Keratinocyte (primary cell): ENCODE measurements around the gene EPM2AIP1. TPM values are rescaled to one million over a fixed set of nuclear protein-coding genes. Genes with fewer than 3 reads are reported as not detected.
"Not testable (repeated sequence)": the region's sequence is repeated elsewhere in the genome, so short reads cannot be mapped to it uniquely, and the experiment has no call there.

Source experiments
- DNase-seq: peaks from one replicate; pipeline ENCODE4 v3.0.0-alpha.2; 2011; ENCODE audit warnings: low read depth, missing footprints, low spot score
- FAIRE-seq: peaks from 2 replicates; lab custom pipeline; 2011; peaks lifted over from hg19 to GRCh38; lab: Jason Lieb, UNC
- H2AFZ ChIP-seq: 2 replicates; pipeline ENCODE4 v1.6.0; 2012; ENCODE audit warnings: low read length, control low read depth, inconsistent platforms; ENCODE audit not compliant: control insufficient read depth
- H3K27ac ChIP-seq: 2 replicates; pipeline ENCODE4 v1.5.1; 2011; ENCODE audit warnings: low read length; ENCODE audit not compliant: control insufficient read depth, insufficient read depth
- H3K27me3 ChIP-seq: 3 replicates; pipeline ENCODE4 v1.6.0; 2011; ENCODE audit warnings: low read length; ENCODE audit not compliant: control insufficient read depth, insufficient read depth; ENCODE audit errors: extremely low read depth
- H3K36me3 ChIP-seq, 2 experiments: 2 replicates in 1 of 2; 3 replicates in 1 of 2; pipeline ENCODE4 v1.5.1; 2011; ENCODE audit warnings: low read length in 2 of 2, mild to moderate bottlenecking in 1 of 2; ENCODE audit not compliant: control insufficient read depth in 2 of 2, insufficient read depth in 2 of 2; ENCODE audit errors: extremely low read depth in 1 of 2
- H3K4me1 ChIP-seq: 3 replicates; pipeline ENCODE4 v1.5.1; 2011; ENCODE audit warnings: low read length; ENCODE audit not compliant: control insufficient read depth, insufficient read depth; ENCODE audit errors: extremely low read depth
- H3K4me2 ChIP-seq: 3 replicates; pipeline ENCODE4 v1.6.0; 2011; ENCODE audit warnings: low read depth, low read length; ENCODE audit not compliant: control insufficient read depth, insufficient read depth; ENCODE audit errors: extremely low read depth
- H3K4me3 ChIP-seq, 3 experiments: fragments of 200-600 bp in 1 of 3; sonication (generic) in 1 of 3; 2 replicates in 2 of 3; 3 replicates in 1 of 3; pipeline ENCODE4 v1.5.1; 2011 to 2016; ENCODE audit warnings: low read length in 3 of 3, mild to moderate bottlenecking in 3 of 3, control low read depth in 2 of 3, inconsistent platforms in 1 of 3, low read depth in 1 of 3, mixed read lengths in 1 of 3, mixed run types in 1 of 3, moderate library complexity in 1 of 3; ENCODE audit not compliant: control insufficient read depth in 2 of 3, insufficient read depth in 2 of 3; ENCODE audit errors: extremely low read depth in 1 of 3
- H3K79me2 ChIP-seq: 2 replicates; pipeline ENCODE4 v1.6.0; 2012; ENCODE audit warnings: low read length; ENCODE audit not compliant: control insufficient read depth, insufficient read depth
- H3K9ac ChIP-seq: 3 replicates; pipeline ENCODE4 v1.6.0; 2011; ENCODE audit warnings: low read length; ENCODE audit not compliant: control insufficient read depth, insufficient read depth; ENCODE audit errors: extremely low read depth
- H3K9me1 ChIP-seq: 3 replicates; pipeline ENCODE4 v1.6.0; 2011; ENCODE audit warnings: low read length; ENCODE audit not compliant: control insufficient read depth, insufficient read depth; ENCODE audit errors: extremely low read depth
- H3K9me3 ChIP-seq: 2 replicates; pipeline ENCODE4 v1.5.1; 2012; ENCODE audit warnings: low read depth, low read length; ENCODE audit not compliant: control insufficient read depth
- H4K20me1 ChIP-seq: 3 replicates; pipeline ENCODE4 v1.6.0; 2011; ENCODE audit warnings: low read length; ENCODE audit not compliant: control insufficient read depth, insufficient read depth; ENCODE audit errors: extremely low read depth
- EZH2 ChIP-seq: IDR thresholded peaks from one replicate; pipeline ENCODE4 v1.6.1; 2012; ENCODE audit warnings: inconsistent platforms, mild to moderate bottlenecking, low read length, moderate library complexity
- dilution Hi-C: fragments of 300-500 bp; cut with MboI; formaldehyde crosslinking; loops from one replicate; pipeline ENCODE4 v1.7.0; 2020; ENCODE audit warnings: low sequenced_read_pairs; ENCODE audit not compliant: extremely low pct_ligation_motif_present
- polyA plus RNA-seq, 5 experiments: library from polyadenylated mRNA; depleted of rRNA in 3 of 5; stranded (reverse) in 3 of 5; stranded (forward) in 1 of 5; unstranded in 1 of 5; fragments of >200 nt; gene quantifications; 1 replicate in 1 of 5; 2 replicates in 3 of 5; 3 replicates in 1 of 5; pipeline versions ENCODE4 v1.2.1 to v1.2.3, GENCODE V29; 2011 to 2012; ENCODE audit warnings: missing spikeins in 2 of 5, low read depth in 1 of 5, low replicate concordance in 1 of 5
- TF ChIP-seq, protein P1 (sequence below), 3 experiments: IDR thresholded peaks in 1 of 3; conservative IDR thresholded peaks in 1 of 3; optimal IDR thresholded peaks in 1 of 3; 2 replicates in 2 of 3; 3 replicates in 1 of 3; pipeline versions ENCODE3 to v1.5.1; 2011; ENCODE audit warnings: low read length in 3 of 3, mild to moderate bottlenecking in 3 of 3, moderate library complexity in 2 of 3, control low read depth in 1 of 3, inconsistent platforms in 1 of 3; ENCODE audit not compliant: insufficient read depth in 2 of 3; ENCODE audit errors: extremely low read depth in 1 of 3

EPM2AIP1 gene
- polyA plus RNA-seq, 1 donor (not counting 4 experiments of a cell fraction or from before 2014, with no cell fraction given) = 5.5 TPM

DNA sequence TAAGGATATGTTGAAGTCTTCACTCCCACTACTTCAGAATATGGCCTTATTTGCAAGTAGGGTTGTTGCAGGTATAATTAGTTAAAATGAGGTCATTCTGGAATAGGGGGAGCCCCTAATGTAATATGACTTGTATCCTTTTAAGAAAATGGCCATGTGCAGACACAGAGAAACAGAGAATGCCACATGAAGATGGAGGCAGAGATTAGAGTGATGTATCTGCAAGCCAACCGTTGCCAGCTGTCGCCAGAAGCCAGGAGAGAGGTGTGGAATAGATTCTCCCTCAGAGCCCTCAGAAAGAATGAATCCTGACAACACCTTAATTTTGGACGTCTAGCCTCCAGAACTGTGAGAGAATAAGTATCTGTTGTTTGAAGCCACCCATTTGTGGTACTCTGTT lies 36.8 kb downstream of the EPM2AIP1 start:
- no peak overlapping the region for H3K27ac ChIP-seq
- H3K4me3 ChIP-seq = no peak overlapping the region
- DNase-seq (no peak), FAIRE-seq (no peak)
- dilution Hi-C loops = no loop called here
- no peaks in the 10 kb centered on the region for H3K79me2 ChIP-seq
- H3K27me3 ChIP-seq = no peaks in the 10 kb centered on the region
- H3K9me1 ChIP-seq = no peaks in the 10 kb centered on the region
- H3K4me1 ChIP-seq = peaks cover 12% of the 10 kb centered on the region
- no peak overlapping the region for H2AFZ ChIP-seq
- no peak overlapping the region for H3K4me2 ChIP-seq
- no peaks in the 10 kb centered on the region for H3K36me3 ChIP-seq
- TF ChIP-seq, protein P1, sequence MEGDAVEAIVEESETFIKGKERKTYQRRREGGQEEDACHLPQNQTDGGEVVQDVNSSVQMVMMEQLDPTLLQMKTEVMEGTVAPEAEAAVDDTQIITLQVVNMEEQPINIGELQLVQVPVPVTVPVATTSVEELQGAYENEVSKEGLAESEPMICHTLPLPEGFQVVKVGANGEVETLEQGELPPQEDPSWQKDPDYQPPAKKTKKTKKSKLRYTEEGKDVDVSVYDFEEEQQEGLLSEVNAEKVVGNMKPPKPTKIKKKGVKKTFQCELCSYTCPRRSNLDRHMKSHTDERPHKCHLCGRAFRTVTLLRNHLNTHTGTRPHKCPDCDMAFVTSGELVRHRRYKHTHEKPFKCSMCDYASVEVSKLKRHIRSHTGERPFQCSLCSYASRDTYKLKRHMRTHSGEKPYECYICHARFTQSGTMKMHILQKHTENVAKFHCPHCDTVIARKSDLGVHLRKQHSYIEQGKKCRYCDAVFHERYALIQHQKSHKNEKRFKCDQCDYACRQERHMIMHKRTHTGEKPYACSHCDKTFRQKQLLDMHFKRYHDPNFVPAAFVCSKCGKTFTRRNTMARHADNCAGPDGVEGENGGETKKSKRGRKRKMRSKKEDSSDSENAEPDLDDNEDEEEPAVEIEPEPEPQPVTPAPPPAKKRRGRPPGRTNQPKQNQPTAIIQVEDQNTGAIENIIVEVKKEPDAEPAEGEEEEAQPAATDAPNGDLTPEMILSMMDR (optimal IDR thresholded peaks at IDR 0.05 in 1 of 3, IDR thresholded peaks at IDR 0.05 in 1 of 3, conservative IDR thresholded peaks at IDR 0.05 in 1 of 3; ENCODE audit: extremely low read depth in 1 of 3, insufficient read depth in 2 of 3, low read length in 3 of 3) = no peak
- no peak for TF ChIP-seq EZH2
- no peaks in the 10 kb centered on the region for H3K9me3 ChIP-seq
- H4K20me1 ChIP-seq = no peaks in the 10 kb centered on the region
- no peak overlapping the region for H3K9ac ChIP-seq

DNA sequence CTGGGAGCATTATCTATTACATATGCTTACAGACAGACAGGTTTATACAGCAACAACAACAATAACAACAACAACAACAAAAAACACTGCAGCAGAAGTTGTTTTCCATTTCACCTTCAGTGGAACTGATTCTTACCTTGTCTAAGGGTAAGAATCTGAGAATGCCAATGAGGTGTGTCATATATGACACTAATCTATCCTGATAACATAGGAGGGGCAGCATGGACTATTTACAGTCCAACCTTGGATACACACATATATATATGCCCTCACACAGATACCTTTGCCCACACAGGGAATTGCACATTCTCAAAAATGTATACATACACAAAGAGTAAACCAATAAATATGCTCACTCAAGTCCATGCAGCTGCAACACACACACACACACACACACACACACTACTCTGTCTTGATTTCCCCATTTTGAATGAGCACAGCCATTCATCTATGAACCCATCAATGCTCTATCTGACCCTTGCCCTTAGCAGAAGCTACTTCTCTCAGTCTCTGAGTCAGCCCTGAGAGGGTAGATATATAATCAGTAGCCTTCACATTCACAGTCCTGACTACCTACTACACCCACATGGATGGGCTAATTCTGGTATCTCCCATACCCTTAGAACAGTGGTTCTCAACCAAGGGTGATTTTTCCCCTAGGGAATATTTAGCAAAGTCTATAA lies 38.3 kb downstream of the EPM2AIP1 start:
- DNase-seq (no peak), FAIRE-seq (no peak)
- dilution Hi-C loops = no loop called here
- no peaks in the 10 kb centered on the region for H3K27me3 ChIP-seq
- H3K9ac ChIP-seq = no peak overlapping the region
- H3K9me1 ChIP-seq = no peaks in the 10 kb centered on the region
- no peak overlapping the region for H2AFZ ChIP-seq
- H4K20me1 ChIP-seq = no peaks in the 10 kb centered on the region
- no peak overlapping the region for H3K27ac ChIP-seq
- TF ChIP-seq, protein P1 (optimal IDR thresholded peaks at IDR 0.05 in 1 of 3, IDR thresholded peaks at IDR 0.05 in 1 of 3, conservative IDR thresholded peaks at IDR 0.05 in 1 of 3; ENCODE audit: extremely low read depth in 1 of 3, insufficient read depth in 2 of 3, low read length in 3 of 3) = no peak
- TF ChIP-seq EZH2 = no peak
- H3K4me2 ChIP-seq = no peak overlapping the region
- H3K4me1 ChIP-seq = peaks cover 12% of the 10 kb centered on the region
- no peaks in the 10 kb centered on the region for H3K79me2 ChIP-seq
- H3K36me3 ChIP-seq = no peaks in the 10 kb centered on the region
- no peaks in the 10 kb centered on the region for H3K9me3 ChIP-seq
- H3K4me3 ChIP-seq = no peak overlapping the region

- H3K9me3 ChIP-seq, H3K4me2 ChIP-seq, H2AFZ ChIP-seq, dilution Hi-C loops, H3K27me3 ChIP-seq, FAIRE-seq, H3K4me3 ChIP-seq, DNase-seq, H4K20me1 ChIP-seq, H3K27ac ChIP-seq, H3K9ac ChIP-seq, H3K79me2 ChIP-seq, H3K4me1 ChIP-seq, H3K36me3 ChIP-seq, H3K9me1 ChIP-seq: not testable (repeated sequence)
These were observed 45.1 kb downstream of the EPM2AIP1 start for GRCh38 chr3:36947814-36948213.
